H9 (cell line): ENCODE results near the gene CACNB3. TPM values are rescaled to one million over a fixed set of nuclear protein-coding genes. Genes with fewer than 3 reads are reported as not detected.

Experiments used
- DNase-seq: peaks from one replicate; pipeline ENCODE4 v3.0.0-alpha.2; 2017
- H2AFZ ChIP-seq: one replicate; pipeline ENCODE4 v1.6.1; 2013; ENCODE audit warnings: mild to moderate bottlenecking, low read length, control low read depth, moderate library complexity
- H2AK5ac ChIP-seq: 2 replicates; pipeline ENCODE4 v1.6.1; 2013; ENCODE audit warnings: low read length, control low read depth, mixed read lengths; ENCODE audit not compliant: insufficient read length
- H2BK120ac ChIP-seq: one replicate; pipeline ENCODE4 v1.6.1; 2013; ENCODE audit warnings: low read depth, mild to moderate bottlenecking, low read length, control low read depth, inconsistent platforms; ENCODE audit not compliant: poor library complexity, severe bottlenecking
- H2BK12ac ChIP-seq: 2 replicates; pipeline ENCODE4 v1.6.1; 2013; ENCODE audit warnings: low read length, control low read depth, mixed read lengths, low read depth; ENCODE audit not compliant: insufficient read length
- H2BK15ac ChIP-seq: 2 replicates; pipeline ENCODE4 v1.6.1; 2013; ENCODE audit warnings: low read depth, low read length, control low read depth
- H2BK20ac ChIP-seq: one replicate; pipeline ENCODE4 v1.6.1; 2013; ENCODE audit warnings: low read depth, mild to moderate bottlenecking, low read length, control low read depth, inconsistent platforms; ENCODE audit not compliant: poor library complexity, severe bottlenecking
- H2BK5ac ChIP-seq: 2 replicates; pipeline ENCODE4 v1.6.1; 2013; ENCODE audit warnings: low read length, control low read depth, mixed read lengths; ENCODE audit not compliant: insufficient read length
- H3K14ac ChIP-seq: 2 replicates; pipeline ENCODE4 v1.6.1; 2013; ENCODE audit warnings: low read length, control low read depth; ENCODE audit not compliant: insufficient read depth
- H3K18ac ChIP-seq: 2 replicates; pipeline ENCODE4 v1.6.1; 2013; ENCODE audit warnings: low read depth, mild to moderate bottlenecking, mixed read lengths, low read length, control low read depth; ENCODE audit not compliant: insufficient read length
- H3K23ac ChIP-seq: 2 replicates; pipeline ENCODE4 v1.6.1; 2013; ENCODE audit warnings: low read length, control low read depth, mixed read lengths, low read depth; ENCODE audit not compliant: insufficient read length
- H3K23me2 ChIP-seq: 2 replicates; pipeline ENCODE4 v1.6.1; 2013; ENCODE audit warnings: low read depth, mild to moderate bottlenecking, mixed read lengths, low read length, control low read depth; ENCODE audit not compliant: insufficient read length, poor library complexity, severe bottlenecking
- H3K27ac ChIP-seq: 2 replicates; pipeline ENCODE4 v1.5.1; 2013; ENCODE audit warnings: low read length, control low read depth, mixed read lengths, low read depth; ENCODE audit not compliant: insufficient read length
- H3K27me3 ChIP-seq: 2 replicates; pipeline ENCODE4 v1.6.1; 2013; ENCODE audit warnings: low read length, control low read depth, inconsistent platforms; ENCODE audit not compliant: insufficient read depth
- H3K4ac ChIP-seq: 2 replicates; pipeline ENCODE4 v1.6.1; 2013; ENCODE audit warnings: low read depth, mild to moderate bottlenecking, control low read depth, inconsistent platforms, low read length, moderate library complexity
- H3K4me1 ChIP-seq: 2 replicates; pipeline ENCODE4 v1.6.1; 2013; ENCODE audit warnings: low read length, control low read depth, inconsistent platforms; ENCODE audit not compliant: insufficient read depth
- H3K4me2 ChIP-seq: 2 replicates; pipeline ENCODE4 v1.6.1; 2013; ENCODE audit warnings: low read length, control low read depth, mixed read lengths; ENCODE audit not compliant: insufficient read length, insufficient read depth
- H3K56ac ChIP-seq: 2 replicates; pipeline ENCODE4 v1.6.1; 2013; ENCODE audit warnings: low read depth, mild to moderate bottlenecking, mixed read lengths, low read length, control low read depth; ENCODE audit not compliant: insufficient read length
- H3K79me1 ChIP-seq: 2 replicates; pipeline ENCODE4 v1.6.1; 2013; ENCODE audit warnings: low read depth, mild to moderate bottlenecking, moderate library complexity, low read length, control low read depth, inconsistent platforms; ENCODE audit not compliant: insufficient read depth, poor library complexity, severe bottlenecking
- H3K79me2 ChIP-seq: 2 replicates; pipeline ENCODE4 v1.6.1; 2013; ENCODE audit warnings: low read length, control low read depth, inconsistent platforms; ENCODE audit not compliant: insufficient read depth
- H3K9ac ChIP-seq: 2 replicates; pipeline ENCODE4 v1.6.1; 2013; ENCODE audit warnings: low read length, control low read depth, mixed read lengths; ENCODE audit not compliant: insufficient read length; ENCODE audit errors: extremely low read depth
- H3K9me3 ChIP-seq: one replicate; pipeline ENCODE4 v1.6.1; 2013; ENCODE audit warnings: low read depth, low read length, inconsistent platforms; ENCODE audit not compliant: control insufficient read depth
- H3T11ph ChIP-seq: one replicate; pipeline ENCODE4 v1.6.1; 2013; ENCODE audit warnings: mild to moderate bottlenecking, low read length, control low read depth, inconsistent platforms
- H4K20me1 ChIP-seq: one replicate; pipeline ENCODE4 v1.6.1; 2013; ENCODE audit not compliant: control insufficient read depth, insufficient read length, insufficient read depth
- H4K5ac ChIP-seq: 2 replicates; pipeline ENCODE4 v1.6.1; 2013; ENCODE audit warnings: low read depth, mild to moderate bottlenecking, mixed read lengths, low read length, control low read depth; ENCODE audit not compliant: insufficient read length
- H4K8ac ChIP-seq: replicated peaks from 2 replicates; pipeline ENCODE4 v1.6.1; 2013; ENCODE audit warnings: low read length, control low read depth, mixed read lengths, low read depth; ENCODE audit not compliant: insufficient read length
- H4K91ac ChIP-seq: 2 replicates; pipeline ENCODE4 v1.6.1; 2013; ENCODE audit warnings: low read depth, mild to moderate bottlenecking, moderate library complexity, mixed read lengths, low read length, control low read depth; ENCODE audit not compliant: insufficient read length
- H3K27ac Mint-ChIP-seq, 3 experiments: 2 replicates in 2 of 3; 3 replicates in 1 of 3; pipeline ENCODE4 v1.8.0; 2020 to 2021; ENCODE audit warnings: mixed read lengths in 3 of 3, mild to moderate bottlenecking in 1 of 3, moderate library complexity in 1 of 3
- H3K27me3 Mint-ChIP-seq: 2 replicates; pipeline ENCODE4 v1.8.0; 2021; ENCODE audit warnings: low read depth, mild to moderate bottlenecking, moderate library complexity, mixed read lengths
- H3K36me3 Mint-ChIP-seq, 3 experiments: 2 replicates in 2 of 3; 3 replicates in 1 of 3; pipeline ENCODE4 v1.8.0; 2020 to 2021; ENCODE audit warnings: low read depth in 3 of 3, mixed read lengths in 3 of 3; ENCODE audit not compliant: insufficient read depth in 1 of 3
- H3K4me1 Mint-ChIP-seq, 2 experiments: 2 replicates each; pipeline ENCODE4 v1.8.0; 2020; ENCODE audit warnings: mixed read lengths in 2 of 2
- H3K4me3 Mint-ChIP-seq, 2 experiments: 2 replicates in 1 of 2; 3 replicates in 1 of 2; pipeline ENCODE4 v1.8.0; 2020 to 2021; ENCODE audit warnings: mild to moderate bottlenecking in 2 of 2, mixed read lengths in 2 of 2, moderate library complexity in 1 of 2
- H3K9me3 Mint-ChIP-seq, 2 experiments: 2 replicates in 1 of 2; 3 replicates in 1 of 2; pipeline ENCODE4 v1.8.0; 2020; ENCODE audit warnings: mild to moderate bottlenecking in 2 of 2, mixed read lengths in 2 of 2, moderate library complexity in 1 of 2
- WGBS: extraction: QIAGEN DNeasy Blood & Tissue Kit; methylation state at CpG from one replicate; pipeline ENCODE4 v1.1.7; 2013; ENCODE audit warnings: missing lambda C conversion rate, low lambda C conversion rate, mixed read lengths; ENCODE audit not compliant: insufficient read length; ENCODE audit errors: extremely low coverage; 5-methylcytosine and 5-hydroxymethylcytosine counted together
- total RNA-seq: library from RNA; stranded (reverse); gene quantifications from 2 replicates; pipeline ENCODE4 v1.2.1, GENCODE V29; 2021
- TF ChIP-seq, protein P1 (sequence below): fragments of 200-600 bp; sonication (generic); conservative IDR thresholded peaks from 3 replicates; pipeline ENCODE4 v1.8.0; 2021; ENCODE audit warnings: antibody characterized with exemption, mild to moderate bottlenecking

The CACNB3 gene
- total RNA-seq, 1 experiment from 2014 or later, result 35.1 TPM

DNA sequence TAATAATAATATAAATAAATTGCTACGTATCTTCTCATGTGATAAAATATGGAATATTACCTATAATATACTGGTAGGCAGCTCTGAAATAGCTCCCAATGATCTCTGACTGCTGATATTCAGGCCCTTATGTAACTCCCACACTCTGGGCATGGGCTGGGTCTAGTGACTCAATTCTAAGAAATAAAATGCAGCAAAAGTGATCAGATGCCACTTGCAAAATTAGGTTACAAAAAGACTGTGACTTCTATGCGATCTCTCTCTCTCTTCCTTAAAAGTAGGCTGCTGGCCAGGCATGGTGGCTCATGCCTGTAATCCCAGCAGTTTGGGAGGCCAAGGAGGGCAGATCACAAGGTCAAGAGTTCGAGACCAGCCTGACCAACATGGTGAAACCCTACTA is 10.3 kb upstream of the CACNB3 start:
- no peaks in the 10 kb centered on the region for H3K9me3 ChIP-seq
- no peak overlapping the region for H4K8ac ChIP-seq
- H2BK12ac ChIP-seq, result no peak overlapping the region
- Mint-ChIP-seq H3K4me1 (peaks cover 24 to 28% of the 10 kb centered on the region in 2 experiments), H3K9me3 (no peaks in the 10 kb centered on the region), H3K27me3 (peaks cover 12% of the 10 kb centered on the region), H3K27ac (no peak overlapping the region), H3K4me3 (no peak overlapping the region), H3K36me3 (no peaks in the 10 kb centered on the region)
- H3K23ac ChIP-seq, result no peak overlapping the region
- no peak overlapping the region for H2BK15ac ChIP-seq
- H3K27me3 ChIP-seq, result peaks cover 4% of the 10 kb centered on the region; the same call in 1 of the 2 replicates
- H3K23me2 ChIP-seq, result no peaks in the 10 kb centered on the region
- no peak overlapping the region for H2BK120ac ChIP-seq
- no peak overlapping the region for H3T11ph ChIP-seq
- no peak overlapping the region for H4K91ac ChIP-seq
- no peaks in the 10 kb centered on the region for H3K4me1 ChIP-seq
- H2AFZ ChIP-seq, result no peak overlapping the region
- no peak overlapping the region for H3K4me2 ChIP-seq
- no peak overlapping the region for H3K18ac ChIP-seq
- no peak overlapping the region for H3K27ac ChIP-seq
- H2BK5ac ChIP-seq, result no peak overlapping the region
- TF ChIP-seq, protein P1, sequence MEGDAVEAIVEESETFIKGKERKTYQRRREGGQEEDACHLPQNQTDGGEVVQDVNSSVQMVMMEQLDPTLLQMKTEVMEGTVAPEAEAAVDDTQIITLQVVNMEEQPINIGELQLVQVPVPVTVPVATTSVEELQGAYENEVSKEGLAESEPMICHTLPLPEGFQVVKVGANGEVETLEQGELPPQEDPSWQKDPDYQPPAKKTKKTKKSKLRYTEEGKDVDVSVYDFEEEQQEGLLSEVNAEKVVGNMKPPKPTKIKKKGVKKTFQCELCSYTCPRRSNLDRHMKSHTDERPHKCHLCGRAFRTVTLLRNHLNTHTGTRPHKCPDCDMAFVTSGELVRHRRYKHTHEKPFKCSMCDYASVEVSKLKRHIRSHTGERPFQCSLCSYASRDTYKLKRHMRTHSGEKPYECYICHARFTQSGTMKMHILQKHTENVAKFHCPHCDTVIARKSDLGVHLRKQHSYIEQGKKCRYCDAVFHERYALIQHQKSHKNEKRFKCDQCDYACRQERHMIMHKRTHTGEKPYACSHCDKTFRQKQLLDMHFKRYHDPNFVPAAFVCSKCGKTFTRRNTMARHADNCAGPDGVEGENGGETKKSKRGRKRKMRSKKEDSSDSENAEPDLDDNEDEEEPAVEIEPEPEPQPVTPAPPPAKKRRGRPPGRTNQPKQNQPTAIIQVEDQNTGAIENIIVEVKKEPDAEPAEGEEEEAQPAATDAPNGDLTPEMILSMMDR, result no peak
- no peak overlapping the region for H2AK5ac ChIP-seq
- no peak for DNase-seq
- no CpG with 5 or more reads among the region's 3 CpGs for WGBS
- H4K20me1 ChIP-seq, result no peaks in the 10 kb centered on the region
- no peaks in the 10 kb centered on the region for H3K79me1 ChIP-seq
- no peak overlapping the region for H3K56ac ChIP-seq
- H3K9ac ChIP-seq, result no peak overlapping the region
- no peaks in the 10 kb centered on the region for H3K79me2 ChIP-seq
- no peak overlapping the region for H2BK20ac ChIP-seq
- H4K5ac ChIP-seq, result no peak overlapping the region
- H3K14ac ChIP-seq, result no peak overlapping the region
- no peak overlapping the region for H3K4ac ChIP-seq
